Stimulated activated naive CD8-positive, alpha-beta T cell treated with anti-CD3 and anti-CD28 coated beads, Interleukin-15, Interleukin-2, amounts not matched to agents 100 ng/mL and 50 ng/mL, for 24 hours (primary cell): ENCODE measurements around the gene SEMA4D.

ENCODE experiments used
- H3K27ac Mint-ChIP-seq: one replicate; pipeline ENCODE4 v1.8.0; 2021; ENCODE audit warnings: mild to moderate bottlenecking, mixed read lengths
- H3K27me3 Mint-ChIP-seq: one replicate; pipeline ENCODE4 v1.8.0; 2021; ENCODE audit warnings: mixed read lengths
- H3K36me3 Mint-ChIP-seq: one replicate; pipeline ENCODE4 v1.8.0; 2021; ENCODE audit warnings: low read depth, mixed read lengths
- H3K4me1 Mint-ChIP-seq: one replicate; pipeline ENCODE4 v1.8.0; 2021; ENCODE audit warnings: low read depth, mixed read lengths
- H3K4me3 Mint-ChIP-seq: one replicate; pipeline ENCODE4 v1.8.0; 2021; ENCODE audit warnings: mild to moderate bottlenecking, mixed read lengths
- H3K9me3 Mint-ChIP-seq: one replicate; pipeline ENCODE4 v1.8.0; 2021; ENCODE audit warnings: mixed read lengths

SEMA4D gene

DNA sequence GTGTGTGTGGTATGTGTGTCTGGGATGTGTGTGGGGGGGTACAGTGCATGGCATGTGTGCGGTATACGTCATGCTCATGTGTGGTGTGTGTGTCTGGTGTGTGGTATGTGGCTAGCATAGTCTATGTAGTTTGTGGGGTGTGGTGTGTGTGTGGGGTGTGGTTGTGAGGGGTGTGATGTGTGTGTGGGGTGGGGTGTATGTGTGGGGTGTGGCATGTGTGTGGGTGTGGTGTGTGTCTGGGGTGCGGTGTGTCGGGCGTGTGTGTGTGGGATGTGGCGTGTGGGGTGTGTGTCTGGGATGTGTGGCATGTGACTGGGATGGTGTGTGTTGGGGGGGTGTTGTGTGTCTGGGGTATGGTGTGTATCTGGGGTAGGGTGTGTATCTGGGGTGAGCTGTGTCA lies 127.3 kb downstream of the SEMA4D start:
- no peak overlapping the region for H3K4me3 Mint-ChIP-seq
- peaks cover 3% of the 10 kb centered on the region for H3K36me3 Mint-ChIP-seq
- no peak overlapping the region for H3K27ac Mint-ChIP-seq
- no peaks in the 10 kb centered on the region for H3K27me3 Mint-ChIP-seq
- peaks cover 44% of the 10 kb centered on the region for H3K4me1 Mint-ChIP-seq
- H3K9me3 Mint-ChIP-seq = no peaks in the 10 kb centered on the region

DNA sequence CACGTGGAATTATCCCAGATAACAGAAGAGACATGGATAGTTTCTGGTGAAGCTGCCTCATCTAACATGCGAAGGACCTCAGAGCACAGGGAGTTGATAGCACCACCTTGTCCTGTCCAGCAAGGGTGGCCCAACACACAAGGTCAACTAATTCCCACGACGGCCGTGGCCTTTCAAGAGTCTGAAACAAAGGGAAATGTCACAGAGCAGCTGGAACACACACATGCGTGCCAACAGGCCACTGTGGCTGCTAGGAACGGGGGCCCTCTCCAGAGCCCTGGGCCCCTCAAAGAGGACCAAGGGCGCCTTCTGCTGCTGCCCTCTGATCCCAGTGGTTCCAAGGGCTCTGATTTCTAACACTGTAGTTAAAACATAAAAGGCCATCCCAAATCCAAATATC lies 128.9 kb downstream of the SEMA4D start:
- Mint-ChIP-seq H3K27ac (no peak overlapping the region), H3K4me1 (peaks cover 30% of the 10 kb centered on the region), H3K4me3 (no peak overlapping the region), H3K27me3 (no peaks in the 10 kb centered on the region), H3K9me3 (no peaks in the 10 kb centered on the region), H3K36me3 (no peaks in the 10 kb centered on the region)

DNA sequence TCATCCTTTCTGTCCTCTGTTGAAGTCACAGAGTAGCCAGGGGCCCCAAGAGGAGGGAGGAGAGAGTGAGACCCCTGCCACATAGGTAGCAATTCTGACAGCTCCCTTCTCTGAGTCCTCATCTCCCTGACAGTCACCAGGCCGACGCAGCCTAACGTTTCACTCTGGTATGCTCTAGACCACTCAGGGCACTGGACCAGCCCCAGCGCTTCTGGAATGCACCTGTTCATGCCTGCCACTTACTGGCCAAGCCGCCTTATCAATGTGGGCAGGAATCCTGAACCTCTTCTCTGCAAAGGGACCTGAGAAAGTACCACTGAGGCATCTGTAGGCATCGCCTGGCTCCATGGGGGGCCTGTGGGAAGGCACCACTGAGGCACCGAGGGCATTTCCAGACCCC lies 129.4 kb downstream of the SEMA4D start:
- Mint-ChIP-seq H3K4me1 (peaks cover 26% of the 10 kb centered on the region), H3K36me3 (no peaks in the 10 kb centered on the region), H3K27ac (no peak overlapping the region), H3K4me3 (no peak overlapping the region), H3K27me3 (no peaks in the 10 kb centered on the region), H3K9me3 (no peaks in the 10 kb centered on the region)

DNA sequence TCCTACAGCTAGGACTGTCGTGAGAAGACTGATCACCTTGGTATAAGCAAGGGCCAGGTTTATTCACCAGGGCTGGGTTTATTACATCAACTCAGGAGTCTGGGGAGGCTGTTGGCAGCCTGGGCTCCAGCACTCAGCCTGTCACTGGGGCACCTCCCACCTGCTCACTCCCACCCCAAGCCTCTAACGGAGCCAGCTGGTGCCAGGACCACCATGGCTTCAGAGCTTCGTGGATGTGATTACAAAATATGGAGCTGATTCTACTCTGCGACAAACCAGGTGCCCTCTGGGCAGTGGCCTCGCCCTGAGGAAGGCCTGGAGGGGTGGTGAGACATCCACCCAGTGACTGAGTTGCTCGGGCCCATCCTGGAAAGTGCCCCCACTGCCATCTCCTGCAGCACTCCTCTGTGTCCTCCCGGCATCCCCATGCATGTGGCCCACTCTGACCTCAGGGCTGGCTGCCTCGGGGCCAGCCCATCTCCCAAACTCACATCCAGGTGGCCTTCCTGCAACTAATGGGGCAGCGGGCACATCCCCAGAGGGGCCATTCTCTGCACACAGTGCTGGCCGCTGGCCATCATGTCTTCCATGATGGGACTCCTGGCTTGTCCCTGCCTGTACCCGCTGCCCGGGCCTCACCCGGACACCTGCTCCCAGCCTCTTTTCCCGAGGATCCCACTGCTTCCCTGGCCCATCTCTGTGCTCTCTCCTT lies 130.0 kb downstream of the SEMA4D start:
- H3K4me3 Mint-ChIP-seq = peak overlapping the region; percentile 8
- H3K36me3 Mint-ChIP-seq = no peaks in the 10 kb centered on the region
- H3K4me1 Mint-ChIP-seq = peaks cover 19% of the 10 kb centered on the region
- no peaks in the 10 kb centered on the region for H3K27me3 Mint-ChIP-seq
- H3K9me3 Mint-ChIP-seq = no peaks in the 10 kb centered on the region
- H3K27ac Mint-ChIP-seq = peak overlapping the region; percentile 16

DNA sequence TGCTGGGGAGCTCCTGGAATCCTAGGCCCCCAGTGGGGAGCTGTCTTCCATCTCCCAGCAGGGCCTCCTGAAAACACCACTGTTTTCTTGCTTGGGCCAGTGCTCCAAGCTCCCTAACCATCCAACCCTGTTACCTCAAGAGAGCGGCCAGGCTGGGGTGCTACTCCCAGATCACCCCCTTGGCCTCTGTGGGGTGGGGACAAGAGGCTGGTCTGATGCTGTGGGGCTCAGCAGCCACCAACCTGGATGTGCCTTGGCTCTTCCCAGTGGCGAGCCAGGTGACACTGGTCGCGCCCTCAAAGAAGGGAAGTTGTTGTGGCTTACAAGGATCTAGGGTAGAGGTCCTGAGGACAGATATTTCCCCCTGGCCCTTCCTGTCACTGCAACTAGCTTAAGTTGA lies 130.6 kb downstream of the SEMA4D start:
- Mint-ChIP-seq H3K36me3 (no peaks in the 10 kb centered on the region), H3K4me1 (peaks cover 19% of the 10 kb centered on the region), H3K27me3 (no peaks in the 10 kb centered on the region), H3K4me3 (no peak overlapping the region), H3K9me3 (no peaks in the 10 kb centered on the region), H3K27ac (peak overlapping the region; percentile 26)

DNA sequence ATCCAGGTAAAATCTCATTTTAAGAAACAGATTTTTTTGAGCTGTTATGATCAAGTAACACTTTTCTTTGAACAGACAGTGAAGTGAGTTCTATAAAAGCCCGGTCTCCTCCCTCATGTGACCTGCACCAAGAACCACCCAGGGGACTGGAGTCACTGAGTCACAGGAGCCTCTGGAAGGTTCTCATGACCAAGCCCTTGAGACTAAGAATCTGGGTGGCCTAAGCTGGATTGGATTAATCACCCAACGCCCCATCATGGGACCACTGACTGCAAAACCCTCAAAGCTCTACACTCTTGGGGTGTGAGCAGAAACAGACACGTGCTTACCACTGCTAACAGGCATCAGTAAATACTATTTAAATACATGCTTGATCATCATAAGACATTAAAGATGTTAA lies 131.2 kb downstream of the SEMA4D start:
- Mint-ChIP-seq H3K36me3 (peaks cover under 1% of the 10 kb centered on the region), H3K27me3 (no peaks in the 10 kb centered on the region), H3K4me3 (no peak overlapping the region), H3K4me1 (peaks cover 19% of the 10 kb centered on the region), H3K27ac (peak overlapping the region; percentile 26), H3K9me3 (no peaks in the 10 kb centered on the region)

DNA sequence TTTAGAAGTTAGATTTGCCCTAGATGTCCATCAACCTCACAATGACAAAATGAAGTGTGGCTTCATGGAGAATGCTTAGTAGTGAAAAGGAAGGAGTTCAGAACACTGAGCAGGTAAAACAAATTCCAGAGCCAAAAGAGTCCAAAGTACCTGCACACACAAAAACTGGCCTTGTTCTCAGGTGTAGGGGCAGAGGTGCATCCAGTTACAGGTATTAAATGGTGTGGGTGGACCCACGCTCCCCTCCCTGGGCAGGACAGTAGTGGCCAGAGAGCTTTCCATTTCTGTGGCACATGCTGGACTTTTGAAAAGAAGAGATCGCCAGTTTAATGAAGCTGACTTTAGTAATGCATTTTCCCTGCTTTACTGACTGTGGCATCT lies 132.4 kb downstream of the SEMA4D start:
- Mint-ChIP-seq H3K9me3 (no peaks in the 10 kb centered on the region), H3K36me3 (peaks cover 13% of the 10 kb centered on the region), H3K27ac (no peak overlapping the region), H3K27me3 (no peaks in the 10 kb centered on the region), H3K4me1 (peaks cover 19% of the 10 kb centered on the region), H3K4me3 (no peak overlapping the region)

DNA sequence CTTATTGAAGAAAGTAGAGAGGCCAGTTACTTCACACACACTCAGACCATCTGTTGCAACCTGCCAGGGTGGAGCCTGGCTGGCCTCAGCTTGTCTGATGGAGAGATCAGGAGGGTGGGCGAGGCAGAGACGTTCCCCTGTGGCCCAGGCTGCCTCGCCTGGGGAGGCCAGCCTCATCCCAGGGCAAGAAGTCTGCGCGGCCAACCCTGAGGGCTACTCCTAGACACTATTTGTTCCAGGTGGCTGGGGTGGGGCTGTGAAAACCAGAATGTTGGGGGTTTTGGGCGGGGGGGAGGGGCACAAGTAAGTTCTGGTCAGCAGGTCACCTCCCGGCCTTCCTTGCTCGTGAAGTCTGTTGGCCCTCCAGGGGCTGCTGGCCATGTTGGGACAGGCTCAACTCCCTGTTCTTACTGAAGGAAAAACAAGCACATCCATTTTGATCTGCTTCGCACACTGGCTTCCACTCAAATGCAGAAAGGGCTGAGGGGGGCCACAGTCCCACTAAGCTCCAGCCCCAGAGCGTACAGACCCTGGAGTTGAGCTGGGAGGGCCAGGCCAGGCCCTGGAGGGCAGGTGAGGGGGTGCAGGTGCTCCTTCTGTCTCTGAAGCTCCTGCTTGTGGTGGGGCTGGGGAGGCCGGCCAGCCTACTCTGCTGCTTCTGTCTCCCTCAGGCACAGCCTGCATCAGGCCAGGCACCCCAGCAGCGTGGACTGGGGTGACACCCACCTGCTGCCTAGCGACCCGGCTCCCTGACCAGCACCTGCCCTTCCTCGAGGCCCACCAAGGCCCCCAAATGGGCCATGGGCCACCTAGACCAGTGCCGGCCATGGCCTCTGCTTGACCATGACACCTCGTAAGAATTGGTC lies 133.0 kb downstream of the SEMA4D start:
- H3K36me3 Mint-ChIP-seq = peaks cover 19% of the 10 kb centered on the region
- peaks cover 19% of the 10 kb centered on the region for H3K4me1 Mint-ChIP-seq
- no peak overlapping the region for H3K27ac Mint-ChIP-seq
- H3K27me3 Mint-ChIP-seq = no peaks in the 10 kb centered on the region
- no peak overlapping the region for H3K4me3 Mint-ChIP-seq
- no peaks in the 10 kb centered on the region for H3K9me3 Mint-ChIP-seq

DNA sequence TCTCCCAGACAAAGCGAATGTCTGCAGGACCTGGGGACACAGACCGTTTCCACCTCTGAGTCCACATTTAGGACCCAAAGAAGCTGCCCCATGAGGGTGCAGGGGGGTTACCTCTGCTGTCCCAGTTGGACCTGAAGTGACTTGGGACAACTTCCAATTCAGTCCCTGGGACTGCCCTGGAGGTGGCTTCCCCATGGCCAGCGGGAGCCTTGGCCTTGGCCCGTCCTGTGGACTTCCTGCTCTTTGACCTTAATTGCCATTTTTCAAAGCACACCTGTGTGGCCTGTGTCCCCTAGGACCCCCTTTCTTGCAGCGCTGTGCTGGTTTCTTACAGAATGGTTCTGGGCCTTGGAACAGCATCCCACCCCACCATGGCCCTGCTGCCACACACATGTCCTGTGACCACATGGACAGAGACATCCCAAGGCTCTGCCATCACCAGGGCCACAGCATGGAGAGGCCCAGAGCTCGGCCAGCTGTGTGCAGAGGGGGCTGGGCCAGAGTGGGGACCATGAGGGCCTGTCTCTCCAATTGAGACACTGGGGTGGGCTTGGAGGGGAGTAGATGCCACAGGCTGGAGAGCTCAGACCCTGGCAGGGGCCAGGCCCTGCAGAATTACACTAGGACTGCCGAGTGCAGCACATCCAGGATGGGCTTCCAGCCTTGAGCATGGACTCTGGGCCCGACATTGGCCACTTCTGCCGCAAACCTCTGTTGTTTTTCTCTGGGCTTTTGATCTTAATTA lies 133.8 kb downstream of the SEMA4D start:
- Mint-ChIP-seq H3K4me1 (peaks cover 19% of the 10 kb centered on the region), H3K4me3 (no peak overlapping the region), H3K27me3 (no peaks in the 10 kb centered on the region), H3K27ac (no peak overlapping the region), H3K9me3 (no peaks in the 10 kb centered on the region), H3K36me3 (peaks cover 27% of the 10 kb centered on the region)

DNA sequence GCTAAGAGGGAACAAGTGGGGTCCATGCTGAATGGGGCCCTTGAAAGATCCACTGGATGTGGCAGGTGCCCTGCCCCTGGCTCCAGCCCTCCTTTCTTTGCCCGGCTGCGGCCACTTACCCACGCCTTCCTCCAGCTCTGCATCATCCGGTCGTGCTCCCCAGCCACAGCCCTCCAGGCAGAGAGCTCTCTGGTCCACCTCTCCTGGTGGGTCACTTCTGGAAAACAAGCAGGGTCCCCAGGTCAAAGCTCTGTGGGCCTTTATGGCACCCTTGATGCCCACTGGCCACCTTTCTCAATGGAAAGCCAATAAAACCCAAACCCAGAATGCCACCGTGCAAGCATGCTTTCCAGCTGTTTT lies 134.6 kb downstream of the SEMA4D start:
- H3K27ac Mint-ChIP-seq = no peak overlapping the region
- no peak overlapping the region for H3K4me3 Mint-ChIP-seq
- peaks cover 15% of the 10 kb centered on the region for H3K4me1 Mint-ChIP-seq
- H3K9me3 Mint-ChIP-seq = no peaks in the 10 kb centered on the region
- H3K36me3 Mint-ChIP-seq = peaks cover 35% of the 10 kb centered on the region
- no peaks in the 10 kb centered on the region for H3K27me3 Mint-ChIP-seq

DNA sequence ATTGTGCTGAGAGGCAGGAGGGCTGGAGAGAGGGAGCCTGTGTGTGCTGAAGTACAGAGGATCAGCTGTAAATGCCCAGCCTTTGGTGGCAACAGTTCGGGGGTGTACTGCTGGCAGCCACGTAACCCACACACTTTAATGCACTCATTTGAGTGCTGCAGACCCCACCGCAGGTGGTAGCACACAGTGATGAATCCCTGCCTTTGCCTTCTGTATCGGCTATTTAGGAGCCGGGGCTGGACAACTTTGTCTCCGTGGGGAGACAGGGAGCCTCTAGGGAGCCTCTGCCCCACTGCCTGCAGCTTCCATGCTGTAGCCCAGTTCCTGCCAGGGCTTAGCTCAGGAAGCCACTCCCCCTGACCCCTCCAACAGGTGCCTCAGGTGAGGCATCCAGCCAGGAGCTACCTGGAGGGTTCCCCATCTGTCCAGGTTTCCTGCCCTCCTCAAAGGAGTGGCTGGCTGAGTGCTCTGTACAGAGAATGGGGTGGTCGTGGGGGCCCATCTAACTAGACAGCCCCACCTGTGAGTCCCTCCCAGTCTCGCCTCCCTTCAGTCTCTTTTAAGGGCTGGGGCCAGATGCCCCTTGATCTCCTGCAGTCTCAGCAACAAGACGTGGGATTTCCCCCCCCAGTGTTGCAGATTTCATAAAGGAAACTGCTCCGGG lies 135.1 kb downstream of the SEMA4D start:
- Mint-ChIP-seq H3K4me1 (peaks cover 10% of the 10 kb centered on the region), H3K9me3 (no peaks in the 10 kb centered on the region), H3K27ac (no peak overlapping the region), H3K36me3 (peaks cover 35% of the 10 kb centered on the region), H3K4me3 (no peak overlapping the region), H3K27me3 (no peaks in the 10 kb centered on the region)

DNA sequence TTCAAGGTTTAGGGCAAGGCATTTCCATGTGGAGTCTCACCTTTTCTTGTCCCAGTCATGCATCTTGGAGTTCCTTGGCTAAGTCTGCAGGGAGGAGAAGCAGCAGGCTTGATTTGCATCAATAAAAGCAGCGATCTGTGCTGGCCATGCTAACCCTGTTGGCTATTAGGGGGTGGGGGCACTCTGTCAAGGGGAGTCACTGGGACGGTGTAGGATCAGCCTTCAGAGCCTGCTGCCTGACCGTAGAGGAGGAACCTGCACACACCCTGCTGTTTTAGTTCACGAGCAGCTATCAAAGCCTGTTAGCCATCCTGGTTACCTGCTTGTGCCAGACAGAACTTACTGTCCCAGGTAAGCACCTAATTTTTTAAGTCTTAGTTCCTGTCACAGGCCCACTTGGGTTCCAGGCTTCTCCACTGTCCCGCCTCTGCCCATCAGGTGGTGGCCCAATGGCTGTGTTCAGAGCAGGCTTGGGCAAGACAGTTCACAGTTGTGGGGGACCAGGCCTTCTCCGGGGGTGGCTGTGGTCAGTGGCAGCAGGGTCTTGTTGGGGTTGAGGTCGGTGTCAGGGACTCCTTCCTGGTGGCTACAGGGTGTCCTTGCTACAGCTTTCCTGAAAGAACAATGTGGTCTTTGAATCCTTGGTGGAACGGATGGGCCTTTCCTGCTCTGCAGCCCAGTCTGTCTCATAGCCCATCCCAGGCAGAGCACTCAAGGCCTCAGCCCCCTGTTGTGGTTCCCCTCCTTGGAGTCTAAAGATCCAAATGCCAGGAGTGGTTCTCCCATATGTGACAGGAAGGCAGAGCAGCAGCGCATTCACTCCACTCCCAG lies 135.9 kb downstream of the SEMA4D start:
- H3K27ac Mint-ChIP-seq = no peak overlapping the region
- no peaks in the 10 kb centered on the region for H3K9me3 Mint-ChIP-seq
- H3K36me3 Mint-ChIP-seq = peaks cover 40% of the 10 kb centered on the region
- peaks cover 10% of the 10 kb centered on the region for H3K4me1 Mint-ChIP-seq
- no peaks in the 10 kb centered on the region for H3K27me3 Mint-ChIP-seq
- no peak overlapping the region for H3K4me3 Mint-ChIP-seq

DNA sequence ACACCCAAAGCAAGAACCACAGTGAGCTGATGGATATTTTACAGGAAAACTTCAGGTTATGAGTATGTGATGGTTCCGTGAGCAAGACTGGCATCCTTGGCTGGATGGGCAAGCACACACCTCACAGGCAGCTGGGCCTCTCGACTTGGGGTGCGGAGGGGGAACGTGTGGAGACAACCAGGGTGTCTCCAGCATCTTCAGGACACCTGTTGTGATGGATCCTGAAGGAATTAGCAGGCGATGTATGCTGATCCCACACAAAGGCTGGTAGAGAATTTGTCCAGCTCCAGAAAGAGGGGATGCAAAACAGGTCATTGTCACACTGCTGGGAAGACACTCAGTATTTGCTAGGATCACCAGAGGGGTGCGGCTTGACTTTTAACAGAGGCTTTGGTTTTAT lies 136.9 kb downstream of the SEMA4D start:
- no peaks in the 10 kb centered on the region for H3K9me3 Mint-ChIP-seq
- no peaks in the 10 kb centered on the region for H3K27me3 Mint-ChIP-seq
- H3K4me3 Mint-ChIP-seq = no peak overlapping the region
- peaks cover 3% of the 10 kb centered on the region for H3K4me1 Mint-ChIP-seq
- no peak overlapping the region for H3K27ac Mint-ChIP-seq
- peaks cover 45% of the 10 kb centered on the region for H3K36me3 Mint-ChIP-seq

DNA sequence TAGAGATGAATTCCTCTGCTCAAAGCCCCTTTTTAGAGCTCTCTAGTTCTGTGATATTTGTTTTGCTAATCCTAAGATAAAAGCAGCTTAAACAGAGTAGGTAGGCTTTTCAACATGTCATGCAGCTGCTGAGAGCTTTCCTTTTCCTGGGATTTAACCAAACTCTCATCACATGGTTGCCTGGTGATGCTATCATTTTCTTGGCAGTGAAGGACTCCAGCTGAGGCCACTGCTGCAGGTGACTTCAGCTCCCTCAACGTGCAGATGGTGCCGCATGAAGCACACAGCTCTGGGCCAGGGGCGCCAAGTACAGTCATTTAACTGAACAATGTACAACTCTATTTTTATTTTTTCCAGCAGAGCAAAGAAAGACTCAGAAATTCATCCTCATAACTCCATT lies 137.4 kb downstream of the SEMA4D start:
- Mint-ChIP-seq H3K9me3 (no peaks in the 10 kb centered on the region), H3K4me1 (peaks cover 3% of the 10 kb centered on the region), H3K4me3 (no peak overlapping the region), H3K27me3 (no peaks in the 10 kb centered on the region), H3K36me3 (peaks cover 50% of the 10 kb centered on the region), H3K27ac (peak overlapping the region; percentile 34)
